Keratinocyte (primary cell): ENCODE data around the gene SMG1.

Source experiments
- CTCF ChIP-seq, 3 experiments: IDR thresholded peaks in 1 of 3; conservative IDR thresholded peaks in 1 of 3; optimal IDR thresholded peaks in 1 of 3; 2 replicates in 2 of 3; 3 replicates in 1 of 3; pipeline versions ENCODE3 to v1.5.1; 2011; ENCODE audit warnings: low read length in 3 of 3, mild to moderate bottlenecking in 3 of 3, moderate library complexity in 2 of 3, control low read depth in 1 of 3, inconsistent platforms in 1 of 3; ENCODE audit not compliant: insufficient read depth in 2 of 3; ENCODE audit errors: extremely low read depth in 1 of 3
- EZH2 ChIP-seq: IDR thresholded peaks from one replicate; pipeline ENCODE4 v1.6.1; 2012; ENCODE audit warnings: inconsistent platforms, mild to moderate bottlenecking, low read length, moderate library complexity

GRCh38 chr16:18958621-18959029, 32.4 kb upstream of the SMG1 start:
- no peak for TF ChIP-seq CTCF (optimal IDR thresholded peaks at IDR 0.05 in 1 of 3, IDR thresholded peaks at IDR 0.05 in 1 of 3, conservative IDR thresholded peaks at IDR 0.05 in 1 of 3; ENCODE audit: extremely low read depth in 1 of 3, insufficient read depth in 2 of 3, low read length in 3 of 3)
- TF ChIP-seq EZH2, result no peak
